ENCODE data around the gene KCTD7.
"Not testable (repeated sequence)": the region's sequence is repeated elsewhere in the genome, so short reads cannot be mapped to it uniquely, and the experiment has no call there.

Gene KCTD7

GRCh38 chr7:66635322-66635981, 6.8 kb downstream of the KCTD7 start:
- DNase-seq, ATAC-seq, H3K9me3 Mint-ChIP-seq, H3K4me3 Mint-ChIP-seq, H3K27me3 Mint-ChIP-seq: not testable (repeated sequence)
- Mint-ChIP-seq H3K27ac (peak overlapping the region in 1 of 2 donors; percentile 69), H3K4me1 (peaks cover 38% of the 10 kb centered on the region)

- H3K27me3 Mint-ChIP-seq, H3K9me3 Mint-ChIP-seq, H3K4me3 Mint-ChIP-seq, DNase-seq: not testable (repeated sequence)
- peak; percentile 82 for ATAC-seq
- Mint-ChIP-seq H3K27ac (peak overlapping the region in 1 of 2 donors; percentile 69), H3K4me1 (peaks cover 32% of the 10 kb centered on the region)
Observed at GRCh38 chr7:66635982-66636546, 7.4 kb downstream of the KCTD7 start.

- Mint-ChIP-seq H3K27ac (no peak overlapping the region), H3K9me3 (no peaks in the 10 kb centered on the region), H3K4me3 (no peak overlapping the region), H3K4me1 (peaks cover 18% of the 10 kb centered on the region), H3K27me3 (no peaks in the 10 kb centered on the region)
- DNase-seq, result no peak
- no peak for ATAC-seq
Observed at GRCh38 chr7:66638309-66639099, 9.8 kb downstream of the KCTD7 start.

- H3K27me3 Mint-ChIP-seq, result no peaks in the 10 kb centered on the region
- H3K4me3 Mint-ChIP-seq, result no peak overlapping the region
- no peak for ATAC-seq
- H3K27ac Mint-ChIP-seq, result no peak overlapping the region
- no peak for DNase-seq
- H3K9me3 Mint-ChIP-seq, result no peaks in the 10 kb centered on the region
- H3K4me1 Mint-ChIP-seq, result peaks cover 18% of the 10 kb centered on the region
Observed at GRCh38 chr7:66639773-66640172, 11.1 kb downstream of the KCTD7 start.

- no peaks in the 10 kb centered on the region for H3K9me3 Mint-ChIP-seq
- no peak for ATAC-seq
- DNase-seq, result no peak
- no peaks in the 10 kb centered on the region for H3K27me3 Mint-ChIP-seq
- H3K4me1 Mint-ChIP-seq, result peaks cover 16% of the 10 kb centered on the region
- H3K4me3 Mint-ChIP-seq, result no peak overlapping the region
- peak overlapping the region in 1 of 2 donors; percentile 92 for H3K27ac Mint-ChIP-seq
Observed at GRCh38 chr7:66640802-66641525, 12.3 kb downstream of the KCTD7 start.

- peaks cover 10% of the 10 kb centered on the region for H3K4me1 Mint-ChIP-seq
- ATAC-seq (no peak), DNase-seq (no peak)
- no peak overlapping the region for H3K4me3 Mint-ChIP-seq
- no peak overlapping the region for H3K27ac Mint-ChIP-seq
- H3K9me3 Mint-ChIP-seq, result no peaks in the 10 kb centered on the region
- no peaks in the 10 kb centered on the region for H3K27me3 Mint-ChIP-seq
Observed at GRCh38 chr7:66641526-66641871, 12.8 kb downstream of the KCTD7 start.

- H3K9me3 Mint-ChIP-seq, result no peaks in the 10 kb centered on the region
- DNase-seq, result no peak
- no peak for ATAC-seq
- H3K27me3 Mint-ChIP-seq, result no peaks in the 10 kb centered on the region
- H3K4me3 Mint-ChIP-seq, result no peak overlapping the region
- no peak overlapping the region for H3K27ac Mint-ChIP-seq
- peaks cover 8% of the 10 kb centered on the region for H3K4me1 Mint-ChIP-seq
Observed at GRCh38 chr7:66642186-66642585, 13.5 kb downstream of the KCTD7 start.

GRCh38 chr7:66642932-66643331, 14.3 kb downstream of the KCTD7 start:
- H3K4me1 Mint-ChIP-seq, result peaks cover 8% of the 10 kb centered on the region
- H3K27me3 Mint-ChIP-seq, result no peaks in the 10 kb centered on the region
- H3K4me3 Mint-ChIP-seq, result no peak overlapping the region
- no peak for DNase-seq
- ATAC-seq, result no peak
- H3K9me3 Mint-ChIP-seq, result no peaks in the 10 kb centered on the region
- H3K27ac Mint-ChIP-seq, result peak overlapping the region; percentile 14 to 73

- Mint-ChIP-seq H3K4me3 (no peak overlapping the region), H3K27me3 (no peaks in the 10 kb centered on the region), H3K9me3 (no peaks in the 10 kb centered on the region), H3K27ac (peak overlapping the region in 1 of 2 donors; percentile 14), H3K4me1 (peaks cover 8% of the 10 kb centered on the region)
- DNase-seq (no peak), ATAC-seq (no peak)
Observed at GRCh38 chr7:66643395-66643794, 14.7 kb downstream of the KCTD7 start.

GRCh38 chr7:66651026-66651425, 22.3 kb downstream of the KCTD7 start:
- not testable (repeated sequence) for H3K27ac Mint-ChIP-seq, DNase-seq, H3K9me3 Mint-ChIP-seq, H3K27me3 Mint-ChIP-seq, H3K4me3 Mint-ChIP-seq, ATAC-seq
- peaks cover 35% of the 10 kb centered on the region for H3K4me1 Mint-ChIP-seq

GRCh38 chr7:66653719-66654274, 25.1 kb downstream of the KCTD7 start:
- H3K27me3 Mint-ChIP-seq, ATAC-seq, DNase-seq, H3K9me3 Mint-ChIP-seq: not testable (repeated sequence)
- Mint-ChIP-seq H3K4me3 (peak overlapping the region; percentile 98 to 99), H3K27ac (peak overlapping the region; percentile 98 to 99), H3K4me1 (peaks cover 40% of the 10 kb centered on the region)

- DNase-seq (peak; percentile 96 to 98), ATAC-seq (peak; percentile 97)
- Mint-ChIP-seq H3K4me1 (peaks cover 40% of the 10 kb centered on the region), H3K27me3 (no peaks in the 10 kb centered on the region), H3K27ac (peak overlapping the region; percentile 98 to 99), H3K9me3 (no peaks in the 10 kb centered on the region), H3K4me3 (peak overlapping the region; percentile 98 to 99)
Observed at GRCh38 chr7:66654275-66655112, 25.8 kb downstream of the KCTD7 start.

- Mint-ChIP-seq H3K4me3 (peak overlapping the region; percentile 98 to 99), H3K27ac (peak overlapping the region; percentile 93 to 99), H3K4me1 (peaks cover 40% of the 10 kb centered on the region)
- not testable (repeated sequence) for H3K9me3 Mint-ChIP-seq, H3K27me3 Mint-ChIP-seq, ATAC-seq, DNase-seq
Observed at GRCh38 chr7:66655113-66655806, 26.6 kb downstream of the KCTD7 start.

- not testable (repeated sequence) for ATAC-seq, DNase-seq, H3K27me3 Mint-ChIP-seq, H3K9me3 Mint-ChIP-seq
- peak overlapping the region; percentile 64 to 98 for H3K4me3 Mint-ChIP-seq
- peaks cover 40% of the 10 kb centered on the region for H3K4me1 Mint-ChIP-seq
- H3K27ac Mint-ChIP-seq, result peak overlapping the region in 1 of 2 donors; percentile 74
Observed at GRCh38 chr7:66655826-66656485, 27.3 kb downstream of the KCTD7 start.

Measured in stimulated activated naive CD8-positive, alpha-beta T cell treated with anti-CD3 and anti-CD28 coated beads, Interleukin-15, amount 100 ng/mL, for 72 hours (primary cell).